DOHH2 (cell line): Measurements from ENCODE around the gene DIS3L2.

Experiments used
- H3F3A ChIP-seq: fragments of 200-600 bp; sonication (generic), shearing (Covaris generic); 2 replicates; pipeline ENCODE4 v1.6.0; 2016; ENCODE audit warnings: antibody characterized with exemption, mild to moderate bottlenecking; ENCODE audit not compliant: control insufficient read depth, insufficient read depth
- H3K27ac ChIP-seq: fragments of 200-600 bp; sonication (generic); 2 replicates; pipeline ENCODE4 v1.5.1; 2014; ENCODE audit warnings: low read depth, mild to moderate bottlenecking, low read length, moderate library complexity
- H3K27me3 ChIP-seq: fragments of 200-600 bp; sonication (generic); 2 replicates; pipeline ENCODE4 v1.6.1; 2014; ENCODE audit warnings: mild to moderate bottlenecking, low read length, mixed read lengths; ENCODE audit not compliant: control insufficient read depth
- H3K36me3 ChIP-seq: fragments of 200-600 bp; sonication (generic); 2 replicates; pipeline ENCODE4 v1.6.1; 2014; ENCODE audit warnings: mild to moderate bottlenecking, low read length, moderate library complexity, mixed read lengths; ENCODE audit not compliant: control insufficient read depth
- H3K4me1 ChIP-seq: fragments of 200-600 bp; sonication (generic); 2 replicates; pipeline ENCODE4 v1.6.1; 2014; ENCODE audit warnings: mild to moderate bottlenecking, low read length, mixed read lengths; ENCODE audit not compliant: control insufficient read depth
- H3K4me2 ChIP-seq: fragments of 200-600 bp; sonication (generic); 2 replicates; pipeline ENCODE4 v1.6.0; 2014; ENCODE audit warnings: mild to moderate bottlenecking, low read length, moderate library complexity
- H3K4me3 ChIP-seq: fragments of 200-600 bp; sonication (generic); 2 replicates; pipeline ENCODE4 v1.5.1; 2014; ENCODE audit warnings: mild to moderate bottlenecking, low read length, mixed read lengths
- H3K79me2 ChIP-seq: fragments of 200-600 bp; sonication (generic); 2 replicates; pipeline ENCODE4 v1.6.1; 2014; ENCODE audit warnings: mild to moderate bottlenecking, low read length, mixed read lengths; ENCODE audit not compliant: control insufficient read depth
- H3K9me2 ChIP-seq: fragments of 200-600 bp; sonication (generic); replicated peaks from 2 replicates; pipeline ENCODE4 v1.6.1; 2014; ENCODE audit warnings: mild to moderate bottlenecking, low read length, mixed read lengths; ENCODE audit not compliant: control insufficient read depth
- H3K9me3 ChIP-seq: fragments of 200-600 bp; sonication (generic); 2 replicates; pipeline ENCODE4 v1.6.1; 2014; ENCODE audit warnings: antibody characterized with exemption, low read length, mixed read lengths; ENCODE audit not compliant: control insufficient read depth, insufficient read depth
- H4K20me1 ChIP-seq: fragments of 200-600 bp; sonication (generic); 2 replicates; pipeline ENCODE4 v1.6.0; 2014; ENCODE audit warnings: low read depth, mild to moderate bottlenecking, antibody characterized with exemption, low read length, moderate library complexity; ENCODE audit not compliant: control insufficient read depth, insufficient read depth
- EZH2phosphoT487 ChIP-seq: fragments of 200-600 bp; sonication (generic); IDR thresholded peaks from 2 replicates; pipeline ENCODE4 v1.6.1; 2017; ENCODE audit warnings: borderline replicate concordance, mild to moderate bottlenecking, antibody characterized with exemption, low read length, moderate library complexity, mixed read lengths
- TF ChIP-seq, protein P1 (sequence below): fragments of 200-600 bp; sonication (generic); IDR thresholded peaks from one replicate; pipeline ENCODE4 v1.5.1; 2014; ENCODE audit warnings: antibody characterized with exemption, mild to moderate bottlenecking, low read depth, low read length; ENCODE audit not compliant: poor library complexity, severe bottlenecking

DIS3L2 gene

DNA sequence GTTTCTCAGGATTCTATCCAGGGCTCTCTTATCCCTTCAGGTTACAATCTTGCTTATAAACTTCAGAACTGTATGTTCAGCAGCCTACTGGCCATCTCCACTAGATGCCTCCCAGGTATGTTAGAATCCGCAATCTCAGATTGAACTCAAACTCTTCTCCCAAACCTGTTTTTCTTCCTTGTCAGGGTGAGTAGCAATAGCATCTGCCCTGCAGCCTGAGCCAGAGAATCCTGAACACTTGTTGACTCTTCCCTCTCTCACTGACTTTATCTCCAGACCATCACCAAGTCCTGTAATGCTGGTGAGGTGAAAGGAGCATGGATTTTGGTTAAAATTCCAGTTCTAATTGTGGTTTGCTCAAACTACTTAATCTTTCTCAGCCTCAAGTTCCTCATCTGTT is 334.5 kb downstream of the DIS3L2 start:
- H3K27me3 ChIP-seq, result no peaks in the 10 kb centered on the region
- H3K27ac ChIP-seq, result no peak overlapping the region
- H3K36me3 ChIP-seq, result no peaks in the 10 kb centered on the region
- no peaks in the 10 kb centered on the region for H3K79me2 ChIP-seq
- H3K9me2 ChIP-seq, result no peaks in the 10 kb centered on the region
- H3K4me1 ChIP-seq, result 0 out of 2 replicates have a peak, but pooled peaks cover 3% of the 10 kb centered on the region
- TF ChIP-seq EZH2phosphoT487, result no peak
- TF ChIP-seq, protein P1, sequence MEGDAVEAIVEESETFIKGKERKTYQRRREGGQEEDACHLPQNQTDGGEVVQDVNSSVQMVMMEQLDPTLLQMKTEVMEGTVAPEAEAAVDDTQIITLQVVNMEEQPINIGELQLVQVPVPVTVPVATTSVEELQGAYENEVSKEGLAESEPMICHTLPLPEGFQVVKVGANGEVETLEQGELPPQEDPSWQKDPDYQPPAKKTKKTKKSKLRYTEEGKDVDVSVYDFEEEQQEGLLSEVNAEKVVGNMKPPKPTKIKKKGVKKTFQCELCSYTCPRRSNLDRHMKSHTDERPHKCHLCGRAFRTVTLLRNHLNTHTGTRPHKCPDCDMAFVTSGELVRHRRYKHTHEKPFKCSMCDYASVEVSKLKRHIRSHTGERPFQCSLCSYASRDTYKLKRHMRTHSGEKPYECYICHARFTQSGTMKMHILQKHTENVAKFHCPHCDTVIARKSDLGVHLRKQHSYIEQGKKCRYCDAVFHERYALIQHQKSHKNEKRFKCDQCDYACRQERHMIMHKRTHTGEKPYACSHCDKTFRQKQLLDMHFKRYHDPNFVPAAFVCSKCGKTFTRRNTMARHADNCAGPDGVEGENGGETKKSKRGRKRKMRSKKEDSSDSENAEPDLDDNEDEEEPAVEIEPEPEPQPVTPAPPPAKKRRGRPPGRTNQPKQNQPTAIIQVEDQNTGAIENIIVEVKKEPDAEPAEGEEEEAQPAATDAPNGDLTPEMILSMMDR, result no peak
- H3F3A ChIP-seq, result no peaks in the 10 kb centered on the region
- H4K20me1 ChIP-seq, result no peaks in the 10 kb centered on the region
- H3K4me3 ChIP-seq, result no peak overlapping the region
- H3K4me2 ChIP-seq, result no peak overlapping the region
- H3K9me3 ChIP-seq, result no peaks in the 10 kb centered on the region

DNA sequence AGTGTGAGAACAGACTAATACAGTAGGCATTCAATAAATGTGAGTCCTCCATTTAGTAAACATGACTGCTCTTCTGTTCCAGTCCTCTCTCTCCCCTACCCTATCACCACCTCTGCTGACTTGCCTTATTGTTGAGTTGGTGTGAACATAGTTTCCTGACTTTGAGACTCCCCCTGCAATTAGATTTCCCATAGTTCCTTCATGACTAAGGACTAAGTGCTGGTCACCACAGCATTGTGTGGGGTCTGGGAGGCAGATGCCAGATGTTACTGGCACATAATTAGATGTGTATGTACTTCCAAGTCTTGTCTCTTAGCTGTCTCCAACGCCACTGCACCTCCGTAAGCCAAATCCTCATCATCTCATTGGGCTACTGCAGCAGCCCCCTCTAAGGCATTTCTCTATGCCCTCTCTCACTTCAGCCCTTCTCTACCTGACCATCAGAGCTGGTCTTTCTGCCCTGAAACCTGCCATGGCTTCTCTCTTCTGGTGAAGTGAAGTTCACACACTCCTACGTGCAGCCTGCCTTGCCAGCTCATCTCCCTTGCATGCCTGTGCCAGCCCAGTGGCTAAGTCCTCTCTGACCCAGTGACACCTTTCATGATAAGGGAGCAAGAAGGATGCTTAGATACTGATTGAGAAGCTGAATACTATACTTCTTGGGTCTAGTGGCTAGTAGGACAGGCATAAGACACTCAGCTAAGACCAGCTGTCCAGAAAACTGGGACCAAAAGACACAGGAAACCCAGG is 335.4 kb downstream of the DIS3L2 start:
- no peaks in the 10 kb centered on the region for H3F3A ChIP-seq
- no peaks in the 10 kb centered on the region for H3K9me3 ChIP-seq
- H3K36me3 ChIP-seq, result no peaks in the 10 kb centered on the region
- no peaks in the 10 kb centered on the region for H3K27me3 ChIP-seq
- H3K79me2 ChIP-seq, result no peaks in the 10 kb centered on the region
- no peak for TF ChIP-seq EZH2phosphoT487
- TF ChIP-seq, protein P1, result no peak
- H3K9me2 ChIP-seq, result no peaks in the 10 kb centered on the region
- no peak overlapping the region for H3K27ac ChIP-seq
- H3K4me2 ChIP-seq, result no peak overlapping the region
- no peak overlapping the region for H3K4me3 ChIP-seq
- no peaks in the 10 kb centered on the region for H4K20me1 ChIP-seq
- H3K4me1 ChIP-seq, result 0 out of 2 replicates have a peak, but pooled peaks cover 3% of the 10 kb centered on the region

DNA sequence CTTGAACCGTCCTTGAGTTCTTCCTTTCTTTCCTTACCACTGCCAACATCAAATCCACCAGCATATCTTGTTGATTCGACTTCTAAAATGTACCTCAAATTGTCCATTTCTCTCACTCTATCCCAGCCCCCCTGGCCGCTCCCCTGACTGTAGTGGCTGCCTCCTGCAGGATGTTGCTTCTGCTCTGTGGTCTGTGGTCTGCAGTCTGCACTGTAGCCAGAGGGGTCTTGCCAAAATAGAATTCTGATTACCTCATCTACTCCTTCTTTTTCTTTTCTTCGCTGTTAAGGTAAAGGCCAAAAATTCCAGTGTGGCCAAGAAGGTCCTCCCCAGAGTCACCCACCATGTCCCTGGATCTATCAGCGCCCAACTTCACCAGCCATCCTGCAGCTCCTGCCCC is 337.6 kb downstream of the DIS3L2 start:
- Histone ChIP-seq H3K9me2 (no peaks in the 10 kb centered on the region), H4K20me1 (no peaks in the 10 kb centered on the region), H3F3A (no peaks in the 10 kb centered on the region), H3K27me3 (no peaks in the 10 kb centered on the region), H3K79me2 (no peaks in the 10 kb centered on the region), H3K4me2 (no peak overlapping the region), H3K27ac (no peak overlapping the region), H3K9me3 (no peaks in the 10 kb centered on the region), H3K4me1 (no peaks in the 10 kb centered on the region), H3K4me3 (no peak overlapping the region), H3K36me3 (no peaks in the 10 kb centered on the region)
- TF ChIP-seq, protein P1, result no peak
- TF ChIP-seq EZH2phosphoT487, result no peak
